Brain microvascular endothelial cell (primary cell): ENCODE data around the gene FCHSD2.

Experiments used
- DNase-seq: peaks from one replicate; pipeline ENCODE4 v3.0.0-alpha.2; 2020
- H3K27ac ChIP-seq: fragments of 250-450 bp; sonication (Bioruptor Pico); 2 replicates; pipeline ENCODE4 v1.5.1; 2020; ENCODE audit warnings: mild to moderate bottlenecking, moderate library complexity
- H3K27me3 ChIP-seq: fragments of 250-450 bp; sonication (Bioruptor Pico); replicated peaks from 2 replicates; pipeline ENCODE4 v1.5.1; 2020; ENCODE audit warnings: mild to moderate bottlenecking
- H3K36me3 ChIP-seq: fragments of 250-450 bp; sonication (Bioruptor Pico); replicated peaks from 2 replicates; pipeline ENCODE4 v1.5.1; 2020; ENCODE audit warnings: mild to moderate bottlenecking
- H3K4me3 ChIP-seq: 2 replicates; pipeline ENCODE4 v1.5.1; 2011; ENCODE audit warnings: low read depth, mild to moderate bottlenecking, control low read depth, low read length, moderate library complexity
- CTCF ChIP-seq: IDR thresholded peaks from 2 replicates; pipeline ENCODE4 v1.5.1; 2011; ENCODE audit warnings: low read depth, mild to moderate bottlenecking, moderate library complexity, low read length, control low read depth, inconsistent platforms; ENCODE audit errors: missing control alignments
- in situ Hi-C: cut with HindIII; loops from 2 replicates; pipeline ENCODE4 v1.10.0; 2017; ENCODE audit warnings: low sequenced_read_pairs, low pct_ligation_motif_present

FCHSD2 gene

GRCh38 chr11:72875736-72876135, 266.4 kb downstream of the FCHSD2 start:
- Histone ChIP-seq H3K4me3 (no peak overlapping the region), H3K27ac (no peak overlapping the region), H3K36me3 (no peaks in the 10 kb centered on the region), H3K27me3 (no peaks in the 10 kb centered on the region)
- in situ Hi-C loops = no loop called here
- DNase-seq = no peak
- TF ChIP-seq CTCF = no peak

- H3K36me3 ChIP-seq = no peaks in the 10 kb centered on the region
- in situ Hi-C loops = no loop called here
- no peak overlapping the region for H3K4me3 ChIP-seq
- H3K27ac ChIP-seq = no peak overlapping the region
- no peak for TF ChIP-seq CTCF
- DNase-seq = no peak
- no peaks in the 10 kb centered on the region for H3K27me3 ChIP-seq
Measured at GRCh38 chr11:72872012-72872411, 270.1 kb downstream of the FCHSD2 start.

- Histone ChIP-seq H3K36me3 (no peaks in the 10 kb centered on the region), H3K4me3 (no peak overlapping the region), H3K27ac (no peak overlapping the region), H3K27me3 (no peaks in the 10 kb centered on the region)
- no peak for DNase-seq
- TF ChIP-seq CTCF = no peak
- in situ Hi-C loops = no loop called here
Measured at GRCh38 chr11:72871119-72871518, 271.0 kb downstream of the FCHSD2 start.

GRCh38 chr11:72869831-72870230, 272.3 kb downstream of the FCHSD2 start:
- no peak overlapping the region for H3K4me3 ChIP-seq
- H3K27me3 ChIP-seq = no peaks in the 10 kb centered on the region
- H3K36me3 ChIP-seq = no peaks in the 10 kb centered on the region
- TF ChIP-seq CTCF = no peak
- in situ Hi-C loops = no loop called here
- no peak for DNase-seq
- no peak overlapping the region for H3K27ac ChIP-seq

GRCh38 chr11:72867970-72868369, 274.1 kb downstream of the FCHSD2 start:
- no peak for TF ChIP-seq CTCF
- no peaks in the 10 kb centered on the region for H3K27me3 ChIP-seq
- H3K27ac ChIP-seq = no peak overlapping the region
- in situ Hi-C loops = no loop called here
- no peak overlapping the region for H3K4me3 ChIP-seq
- DNase-seq = no peak
- no peaks in the 10 kb centered on the region for H3K36me3 ChIP-seq
